ENCODE measurements around the gene GMFB.
"Not testable (repeated sequence)": the region's sequence is repeated elsewhere in the genome, so short reads cannot be mapped to it uniquely, and the experiment has no call there.

Gene GMFB

GRCh38 chr14:54462048-54462447, 26.7 kb downstream of the GMFB start:
- no peak overlapping the region for H3K4me3 ChIP-seq (ENCODE audit: low read depth, low read length)
- DNase-seq (ENCODE audit: low read depth) = no peak
- TF ChIP-seq CTCF (IDR thresholded peaks at IDR 0.05; ENCODE audit: low read depth, low read length) (no peak), MYC (IDR thresholded peaks at IDR 0.05; ENCODE audit: low read depth, low read length) (no peak), MAX (IDR thresholded peaks at IDR 0.05; ENCODE audit: low read depth, low read length) (no peak), POLR2A (IDR thresholded peaks at IDR 0.05; ENCODE audit: extremely low read depth, insufficient read length) (no peak)

GRCh38 chr14:54459106-54459505, 29.7 kb downstream of the GMFB start:
- no peak for DNase-seq (ENCODE audit: low read depth)
- no peak overlapping the region for H3K4me3 ChIP-seq (ENCODE audit: low read depth, low read length)
- TF ChIP-seq MYC (IDR thresholded peaks at IDR 0.05; ENCODE audit: low read depth, low read length) (no peak), MAX (IDR thresholded peaks at IDR 0.05; ENCODE audit: low read depth, low read length) (no peak), CTCF (IDR thresholded peaks at IDR 0.05; ENCODE audit: low read depth, low read length) (no peak), POLR2A (IDR thresholded peaks at IDR 0.05; ENCODE audit: extremely low read depth, insufficient read length) (no peak)

GRCh38 chr14:54458536-54458935, 30.2 kb downstream of the GMFB start:
- H3K4me3 ChIP-seq (ENCODE audit: low read depth, low read length); DNase-seq (ENCODE audit: low read depth): not testable (repeated sequence)

- no peak for DNase-seq (ENCODE audit: low read depth)
Measured at GRCh38 chr14:54457609-54457996, 31.2 kb downstream of the GMFB start.

GRCh38 chr14:54456820-54457608, 31.8 kb downstream of the GMFB start:
- H3K4me3 ChIP-seq (ENCODE audit: low read depth, low read length); DNase-seq (ENCODE audit: low read depth): not testable (repeated sequence)

More at GRCh38 chr14:54457609-54457996, 31.2 kb downstream of the GMFB start:
- no peak overlapping the region for H3K4me3 ChIP-seq (ENCODE audit: low read depth, low read length)
- TF ChIP-seq POLR2A (IDR thresholded peaks at IDR 0.05; ENCODE audit: extremely low read depth, insufficient read length) (no peak), MYC (IDR thresholded peaks at IDR 0.05; ENCODE audit: low read depth, low read length) (no peak), MAX (IDR thresholded peaks at IDR 0.05; ENCODE audit: low read depth, low read length) (no peak), CTCF (IDR thresholded peaks at IDR 0.05; ENCODE audit: low read depth, low read length) (no peak)

- TF ChIP-seq CTCF (IDR thresholded peaks at IDR 0.05; ENCODE audit: low read depth, low read length) = no peak
- TF ChIP-seq MYC (IDR thresholded peaks at IDR 0.05; ENCODE audit: low read depth, low read length) = no peak
- no peak for TF ChIP-seq MAX (IDR thresholded peaks at IDR 0.05; ENCODE audit: low read depth, low read length)
- no peak for TF ChIP-seq POLR2A (IDR thresholded peaks at IDR 0.05; ENCODE audit: extremely low read depth, insufficient read length)
- no peak overlapping the region for H3K4me3 ChIP-seq (ENCODE audit: low read depth, low read length)
- DNase-seq (ENCODE audit: low read depth) = no peak
Measured at GRCh38 chr14:54455363-54455762, 33.4 kb downstream of the GMFB start.

GRCh38 chr14:54453990-54454389, 34.8 kb downstream of the GMFB start:
- H3K4me3 ChIP-seq (ENCODE audit: low read depth, low read length); DNase-seq (ENCODE audit: low read depth): not testable (repeated sequence)

Data from NB4 (cell line).